CD4-positive, alpha-beta T cell treated with Interleukin-12 subunit alpha and Interleukin-12 subunit beta, for 1 hour (primary cell): ENCODE measurements around the gene PDCD2L.
"Not testable (repeated sequence)": the region's sequence is repeated elsewhere in the genome, so short reads cannot be mapped to it uniquely, and the experiment has no call there.

Source experiments
- DNase-seq: peaks from one replicate; pipeline ENCODE4 v3.0.0-alpha.2; 2020

PDCD2L gene

GRCh38 chr19:34380639-34381241, 23.5 kb upstream of the PDCD2L start:
- no peak for DNase-seq

- no peak for DNase-seq
Measured at GRCh38 chr19:34381399-34382251, 22.6 kb upstream of the PDCD2L start.

- no peak for DNase-seq
Measured at GRCh38 chr19:34382471-34382870, 21.7 kb upstream of the PDCD2L start.

- DNase-seq, result no peak
Measured at GRCh38 chr19:34383599-34383998, 20.6 kb upstream of the PDCD2L start.

GRCh38 chr19:34386645-34387445, 17.4 kb upstream of the PDCD2L start:
- no peak for DNase-seq

- no peak for DNase-seq
Measured at GRCh38 chr19:34387446-34387810, 16.8 kb upstream of the PDCD2L start.

- not testable (repeated sequence) for DNase-seq
Measured at GRCh38 chr19:34388745-34389144, 15.5 kb upstream of the PDCD2L start.

- no peak for DNase-seq
Measured at GRCh38 chr19:34391813-34392212, 12.4 kb upstream of the PDCD2L start.

- DNase-seq, result no peak
Measured at GRCh38 chr19:34393031-34393430, 11.2 kb upstream of the PDCD2L start.

GRCh38 chr19:34393629-34394028, 10.6 kb upstream of the PDCD2L start:
- DNase-seq, result no peak

- DNase-seq, result no peak
Measured at GRCh38 chr19:34397853-34398252, 6.3 kb upstream of the PDCD2L start.

GRCh38 chr19:34399886-34400285, 4.3 kb upstream of the PDCD2L start:
- no peak for DNase-seq

GRCh38 chr19:34400844-34401243, 3.4 kb upstream of the PDCD2L start:
- DNase-seq, result not testable (repeated sequence)

- no peak for DNase-seq
Measured at GRCh38 chr19:34402074-34402600, 2.1 kb upstream of the PDCD2L start.

- DNase-seq, result no peak
Measured at GRCh38 chr19:34403784-34404108, 453 bp upstream of the PDCD2L start.

- DNase-seq, result no peak
Measured at GRCh38 chr19:34405892-34406660, 1.9 kb downstream of the PDCD2L start.

- DNase-seq, result no peak
Measured at GRCh38 chr19:34408411-34408810, 4.2 kb downstream of the PDCD2L start.

- no peak for DNase-seq
Measured at GRCh38 chr19:34409189-34410164, 5.3 kb downstream of the PDCD2L start.

GRCh38 chr19:34411216-34411615, 7.0 kb downstream of the PDCD2L start:
- DNase-seq, result no peak

- DNase-seq, result no peak
Measured at GRCh38 chr19:34416021-34416545, 11.9 kb downstream of the PDCD2L start.

GRCh38 chr19:34418300-34418699, 14.1 kb downstream of the PDCD2L start:
- DNase-seq, result no peak
